ENCODE results near the gene TAF5L.
"Not testable (repeated sequence)": the region's sequence is repeated elsewhere in the genome, so short reads cannot be mapped to it uniquely, and the experiment has no call there.

The TAF5L gene

GRCh38 chr1:229567109-229567868 is 58.6 kb downstream of the TAF5L start:
- Histone ChIP-seq H3K27ac (ENCODE audit: low read depth, low read length) (no peak overlapping the region), H3K4me1 (ENCODE audit: control insufficient read depth, insufficient read depth, low read length) (peaks cover 13% of the 10 kb centered on the region), H3K36me3 (ENCODE audit: control insufficient read depth, insufficient read depth, low read length) (no peaks in the 10 kb centered on the region), H3K27me3 (ENCODE audit: control insufficient read depth, insufficient read depth, low read length) (no peaks in the 10 kb centered on the region), H3K9ac (ENCODE audit: low read depth, low read length) (no peak overlapping the region), H3K4me3 (ENCODE audit: low read depth, low read length) (no peak overlapping the region), H3K9me3 (ENCODE audit: control insufficient read depth, insufficient read depth, low read length) (no peaks in the 10 kb centered on the region)

- Histone ChIP-seq H3K9me3 (ENCODE audit: control insufficient read depth, insufficient read depth, low read length) (no peaks in the 10 kb centered on the region), H3K36me3 (ENCODE audit: control insufficient read depth, insufficient read depth, low read length) (no peaks in the 10 kb centered on the region), H3K9ac (ENCODE audit: low read depth, low read length) (peak overlapping the region; percentile 1; the same call in 1 of the 2 replicates), H3K27ac (ENCODE audit: low read depth, low read length) (peak overlapping the region; percentile 40), H3K4me1 (ENCODE audit: control insufficient read depth, insufficient read depth, low read length) (peaks cover 13% of the 10 kb centered on the region), H3K4me3 (ENCODE audit: low read depth, low read length) (no peak overlapping the region), H3K27me3 (ENCODE audit: control insufficient read depth, insufficient read depth, low read length) (no peaks in the 10 kb centered on the region)
Observed at GRCh38 chr1:229563701-229564100, 62.2 kb downstream of the TAF5L start.

DNA sequence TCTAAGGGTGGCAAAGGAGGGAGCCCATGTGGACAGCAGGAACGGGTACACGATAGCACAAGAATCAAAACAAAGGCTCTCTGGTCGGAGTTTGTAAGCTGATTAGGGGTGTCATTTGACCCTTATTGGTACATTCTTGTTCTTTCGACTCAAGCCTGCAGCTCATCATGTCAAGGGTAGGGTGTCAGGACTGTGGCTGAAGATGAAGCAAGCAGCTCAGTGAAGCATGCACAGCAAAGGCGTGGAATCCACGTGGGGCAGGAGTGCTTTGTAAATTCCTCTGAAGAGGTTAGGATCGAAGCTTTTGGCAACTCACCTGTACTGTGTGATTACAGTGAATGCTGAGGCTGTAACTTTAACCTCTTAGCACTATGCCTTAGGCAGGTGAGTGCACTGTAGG is 62.7 kb downstream of the TAF5L start:
- Histone ChIP-seq H3K9ac (ENCODE audit: low read depth, low read length) (peak overlapping the region; percentile 1; the same call in 1 of the 2 replicates), H3K4me3 (ENCODE audit: low read depth, low read length) (no peak overlapping the region), H3K4me1 (ENCODE audit: control insufficient read depth, insufficient read depth, low read length) (peaks cover 13% of the 10 kb centered on the region), H3K36me3 (ENCODE audit: control insufficient read depth, insufficient read depth, low read length) (no peaks in the 10 kb centered on the region), H3K27ac (ENCODE audit: low read depth, low read length) (peak overlapping the region; percentile 40), H3K27me3 (ENCODE audit: control insufficient read depth, insufficient read depth, low read length) (no peaks in the 10 kb centered on the region), H3K9me3 (ENCODE audit: control insufficient read depth, insufficient read depth, low read length) (no peaks in the 10 kb centered on the region)

- no peaks in the 10 kb centered on the region for H3K36me3 ChIP-seq (ENCODE audit: control insufficient read depth, insufficient read depth, low read length)
- H3K4me1 ChIP-seq (ENCODE audit: control insufficient read depth, insufficient read depth, low read length): peaks cover 14% of the 10 kb centered on the region
- no peaks in the 10 kb centered on the region for H3K9me3 ChIP-seq (ENCODE audit: control insufficient read depth, insufficient read depth, low read length)
- peak overlapping the region; percentile 40 for H3K27ac ChIP-seq (ENCODE audit: low read depth, low read length)
- H3K4me3 ChIP-seq (ENCODE audit: low read depth, low read length): no peak overlapping the region
- peak overlapping the region; percentile 1; the same call in 1 of the 2 replicates for H3K9ac ChIP-seq (ENCODE audit: low read depth, low read length)
- no peaks in the 10 kb centered on the region for H3K27me3 ChIP-seq (ENCODE audit: control insufficient read depth, insufficient read depth, low read length)
Observed at GRCh38 chr1:229562686-229563085, 63.2 kb downstream of the TAF5L start.

GRCh38 chr1:229561141-229561540 is 64.8 kb downstream of the TAF5L start:
- H3K9me3 ChIP-seq (ENCODE audit: control insufficient read depth, insufficient read depth, low read length): no peaks in the 10 kb centered on the region

DNA sequence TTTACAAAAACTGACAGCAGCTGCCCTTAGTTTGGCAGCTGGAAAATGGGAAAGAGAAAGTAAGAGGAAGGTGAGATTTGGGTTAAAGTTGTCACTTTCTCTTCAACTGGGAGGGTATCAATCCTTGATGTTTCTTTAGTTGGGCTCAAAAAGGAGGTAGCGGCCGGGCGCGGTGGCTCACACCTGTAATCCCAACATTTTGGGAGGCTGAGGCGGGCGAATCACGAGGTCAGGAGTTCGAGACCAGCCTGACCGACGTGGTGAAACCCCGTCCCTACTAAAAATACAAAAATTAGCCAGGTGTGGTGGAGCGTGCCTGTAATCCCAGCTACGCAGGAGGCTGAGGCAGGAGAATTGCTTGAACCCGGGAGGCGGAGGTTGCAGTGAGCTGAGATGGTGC is 65.8 kb downstream of the TAF5L start:
- H3K27me3 ChIP-seq (ENCODE audit: control insufficient read depth, insufficient read depth, low read length); H3K27ac ChIP-seq (ENCODE audit: low read depth, low read length); H3K4me3 ChIP-seq (ENCODE audit: low read depth, low read length); H3K36me3 ChIP-seq (ENCODE audit: control insufficient read depth, insufficient read depth, low read length); H3K9me3 ChIP-seq (ENCODE audit: control insufficient read depth, insufficient read depth, low read length); H3K9ac ChIP-seq (ENCODE audit: low read depth, low read length): not testable (repeated sequence)
- peaks cover 26% of the 10 kb centered on the region for H3K4me1 ChIP-seq (ENCODE audit: control insufficient read depth, insufficient read depth, low read length)

More at GRCh38 chr1:229561141-229561540, 64.8 kb downstream of the TAF5L start:
- Histone ChIP-seq H3K4me3 (ENCODE audit: low read depth, low read length) (no peak overlapping the region), H3K27me3 (ENCODE audit: control insufficient read depth, insufficient read depth, low read length) (no peaks in the 10 kb centered on the region), H3K4me1 (ENCODE audit: control insufficient read depth, insufficient read depth, low read length) (peaks cover 26% of the 10 kb centered on the region), H3K9ac (ENCODE audit: low read depth, low read length) (no peak overlapping the region), H3K36me3 (ENCODE audit: control insufficient read depth, insufficient read depth, low read length) (no peaks in the 10 kb centered on the region), H3K27ac (ENCODE audit: low read depth, low read length) (no peak overlapping the region)

DNA sequence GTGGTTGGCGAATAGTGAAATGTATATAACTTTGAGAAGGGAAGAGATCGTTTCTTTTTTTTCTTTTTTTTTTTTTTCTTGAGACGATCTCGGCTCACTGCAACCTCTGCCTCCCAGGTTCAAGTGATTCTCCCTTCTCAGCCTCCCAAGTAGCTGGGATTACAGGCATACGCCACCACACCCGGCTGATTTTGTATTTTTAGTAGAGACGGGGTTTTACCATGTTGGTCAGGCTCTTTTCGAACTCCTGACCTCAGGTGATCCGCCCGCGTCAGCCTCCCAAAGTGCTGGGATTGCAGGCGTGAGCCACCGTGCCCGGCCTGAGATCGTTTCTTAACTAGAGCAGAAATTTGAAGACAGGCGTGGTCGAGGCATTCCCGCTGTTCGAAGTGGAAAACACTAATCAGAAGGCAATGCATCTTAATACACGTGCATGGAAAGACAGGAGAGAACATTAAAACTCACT is 66.6 kb downstream of the TAF5L start:
- Histone ChIP-seq H3K4me1 (ENCODE audit: control insufficient read depth, insufficient read depth, low read length) (peaks cover 26% of the 10 kb centered on the region), H3K9ac (ENCODE audit: low read depth, low read length) (peak overlapping the region; percentile 7; the same call in 1 of the 2 replicates), H3K4me3 (ENCODE audit: low read depth, low read length) (peak overlapping the region; percentile 91), H3K27ac (ENCODE audit: low read depth, low read length) (peak overlapping the region; percentile 48)
- not testable (repeated sequence) for H3K36me3 ChIP-seq (ENCODE audit: control insufficient read depth, insufficient read depth, low read length); H3K9me3 ChIP-seq (ENCODE audit: control insufficient read depth, insufficient read depth, low read length); H3K27me3 ChIP-seq (ENCODE audit: control insufficient read depth, insufficient read depth, low read length)

DNA sequence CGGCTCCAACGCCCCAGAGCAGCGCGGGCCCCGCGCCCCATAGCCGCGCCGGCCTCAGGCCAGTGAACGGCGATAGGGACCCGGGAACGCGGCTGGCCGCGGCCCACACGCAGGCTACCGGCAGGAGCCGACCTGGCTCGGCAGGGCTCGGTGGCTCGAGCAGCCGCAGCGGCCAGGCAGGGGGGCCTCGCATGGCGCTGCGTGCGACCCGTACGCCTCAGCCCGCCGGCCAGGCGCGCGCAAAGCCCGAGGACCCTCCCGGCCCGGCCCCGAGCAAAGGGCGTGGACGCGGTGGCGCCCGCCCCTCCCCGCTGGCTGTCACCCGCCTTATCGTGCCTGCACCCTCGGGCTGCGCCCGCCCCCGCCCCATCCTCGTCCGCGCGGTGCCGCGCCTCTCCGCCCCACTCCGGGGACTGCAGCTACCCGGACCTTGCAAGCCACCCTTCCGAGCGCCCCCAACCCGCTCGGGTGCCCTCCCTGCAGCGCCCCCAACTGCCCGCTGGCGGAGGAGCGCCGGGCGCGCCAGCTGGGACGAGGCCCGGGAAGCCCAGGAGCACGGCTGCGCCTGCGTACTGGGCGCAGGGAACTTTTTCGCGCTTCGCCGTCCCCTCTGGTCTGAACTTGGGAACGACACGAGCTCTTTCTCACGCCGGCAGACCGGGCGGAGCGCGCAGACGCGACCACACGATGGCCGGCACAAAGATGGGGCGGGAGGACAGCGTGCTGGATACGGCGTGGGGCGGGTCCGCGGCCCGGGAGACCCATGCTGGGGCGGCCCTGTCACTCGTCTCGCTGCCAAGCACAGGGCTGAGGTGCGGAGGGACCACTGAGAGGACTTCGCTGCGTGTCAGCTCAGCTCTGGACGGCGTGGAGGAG is 67.2 kb downstream of the TAF5L start, which contains the start of gene ABCB10:
Gene ABCB10 (minus strand): TSS at position 248 of the 876 bp plus-strand sequence. CDS start 55 bp downstream, at position 193.
- peaks cover 24% of the 10 kb centered on the region for H3K4me1 ChIP-seq (ENCODE audit: control insufficient read depth, insufficient read depth, low read length)
- H3K4me3 ChIP-seq (ENCODE audit: low read depth, low read length): peak within 1 kb of the TSS; percentile 91
- H3K36me3 ChIP-seq (ENCODE audit: control insufficient read depth, insufficient read depth, low read length): no peaks in the 10 kb centered on the region
- H3K9ac ChIP-seq (ENCODE audit: low read depth, low read length): peak within 1 kb of the TSS; percentile 53
- no peaks in the 10 kb centered on the region for H3K27me3 ChIP-seq (ENCODE audit: control insufficient read depth, insufficient read depth, low read length)
- H3K27ac ChIP-seq (ENCODE audit: low read depth, low read length): peak within 1 kb of the TSS; percentile 75
- H3K9me3 ChIP-seq (ENCODE audit: control insufficient read depth, insufficient read depth, low read length): no peaks in the 10 kb centered on the region

DNA sequence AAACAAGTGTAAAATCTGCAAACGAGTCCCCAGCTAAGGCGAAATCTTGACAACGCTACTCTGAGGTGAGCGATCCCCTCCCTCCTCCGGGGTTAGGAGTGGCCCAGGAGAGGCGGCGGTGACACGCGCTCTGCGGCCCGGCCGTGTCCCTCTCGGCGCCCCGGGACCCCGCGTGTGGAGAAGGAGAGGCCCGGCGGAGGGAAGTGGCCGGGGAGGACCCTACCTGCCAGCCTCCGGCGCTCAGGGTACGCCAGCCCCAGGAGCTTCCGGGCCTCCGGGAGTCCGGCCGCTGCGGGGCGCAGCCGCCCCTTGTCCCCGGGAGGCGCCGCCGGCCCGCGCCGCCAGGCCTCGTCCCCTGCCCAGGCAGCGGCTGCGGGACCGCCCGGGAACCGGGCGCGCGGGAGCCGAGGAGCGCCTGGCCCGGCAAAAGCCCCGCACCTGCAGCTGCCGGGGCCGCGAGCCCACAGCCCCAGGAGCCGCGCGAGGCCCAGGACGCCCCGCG is 68.0 kb downstream of the TAF5L start:
- Histone ChIP-seq H3K4me3 (ENCODE audit: low read depth, low read length) (peak overlapping the region; percentile 91), H3K27ac (ENCODE audit: low read depth, low read length) (peak overlapping the region; percentile 75), H3K9me3 (ENCODE audit: control insufficient read depth, insufficient read depth, low read length) (no peaks in the 10 kb centered on the region)

DNA sequence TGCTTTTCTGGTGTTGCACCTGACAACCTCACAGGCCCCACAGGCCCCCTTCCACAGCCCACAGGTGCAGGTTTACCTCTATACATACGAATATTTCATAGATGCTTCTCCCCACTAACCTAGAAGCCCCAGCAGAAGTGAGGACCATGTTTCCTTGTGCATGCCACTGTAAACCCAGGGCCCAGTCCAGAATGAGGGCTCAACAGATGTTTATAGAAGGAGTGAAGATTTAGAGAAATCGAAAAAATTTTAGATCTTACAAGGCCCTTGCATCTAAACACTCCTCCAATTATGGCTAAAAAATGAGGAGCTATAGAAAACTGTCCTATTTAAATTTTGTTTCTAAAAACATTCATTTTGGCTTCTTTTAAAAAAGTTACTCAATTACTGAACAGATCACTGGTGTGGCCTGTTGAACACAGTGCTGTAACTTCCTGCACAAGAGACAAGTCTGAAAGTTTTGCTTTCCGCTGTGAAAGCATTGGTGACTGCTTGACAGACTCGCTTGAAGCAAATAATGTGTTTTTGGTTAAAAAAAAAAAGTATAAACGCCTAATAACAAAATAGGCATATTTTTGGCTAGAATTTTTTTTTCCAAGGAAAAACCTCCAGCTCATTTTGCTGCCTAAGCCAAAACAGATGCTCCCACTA is 68.6 kb downstream of the TAF5L start:
- Histone ChIP-seq H3K4me1 (ENCODE audit: control insufficient read depth, insufficient read depth, low read length) (peaks cover 13% of the 10 kb centered on the region), H3K9me3 (ENCODE audit: control insufficient read depth, insufficient read depth, low read length) (no peaks in the 10 kb centered on the region), H3K27me3 (ENCODE audit: control insufficient read depth, insufficient read depth, low read length) (no peaks in the 10 kb centered on the region), H3K4me3 (ENCODE audit: low read depth, low read length) (peak overlapping the region; percentile 91), H3K27ac (ENCODE audit: low read depth, low read length) (no peak overlapping the region), H3K9ac (ENCODE audit: low read depth, low read length) (peak overlapping the region; percentile 53; the same call in 1 of the 2 replicates), H3K36me3 (ENCODE audit: control insufficient read depth, insufficient read depth, low read length) (no peaks in the 10 kb centered on the region)

More for the DNA sequence above, 68.0 kb downstream of the TAF5L start:
- Histone ChIP-seq H3K36me3 (ENCODE audit: control insufficient read depth, insufficient read depth, low read length) (no peaks in the 10 kb centered on the region), H3K9ac (ENCODE audit: low read depth, low read length) (peak overlapping the region; percentile 53; the same call in 1 of the 2 replicates), H3K27me3 (ENCODE audit: control insufficient read depth, insufficient read depth, low read length) (no peaks in the 10 kb centered on the region), H3K4me1 (ENCODE audit: control insufficient read depth, insufficient read depth, low read length) (peaks cover 17% of the 10 kb centered on the region)
